Activated T-helper 17 cell treated with anti-CD3 and anti-CD28 coated beads, Interleukin-2, amount 50 U/mL, for 72 hours (primary cell): ENCODE results near the gene SAP30L. TPM values are rescaled to one million over a fixed set of nuclear protein-coding genes. Genes with fewer than 3 reads are reported as not detected.

ENCODE experiments used
- ATAC-seq: fragments of 150-1000 bp; cut with Tn5 transposase; replicated peaks from 2 replicates; pipeline ENCODE4 v1.10.0; 2021; ENCODE audit warnings: mild to moderate bottlenecking, moderate library complexity
- H3K27ac Mint-ChIP-seq: one replicate; pipeline ENCODE4 v1.8.0; 2022; ENCODE audit warnings: mixed read lengths
- H3K27me3 Mint-ChIP-seq: one replicate; pipeline ENCODE4 v1.8.0; 2022; ENCODE audit warnings: mixed read lengths
- H3K36me3 Mint-ChIP-seq: one replicate; pipeline ENCODE4 v1.8.0; 2022; ENCODE audit warnings: low read depth, mild to moderate bottlenecking, mixed read lengths
- H3K4me1 Mint-ChIP-seq: one replicate; pipeline ENCODE4 v1.8.0; 2022; ENCODE audit warnings: mixed read lengths
- H3K4me3 Mint-ChIP-seq: one replicate; pipeline ENCODE4 v1.8.0; 2022; ENCODE audit warnings: mild to moderate bottlenecking, mixed read lengths
- H3K9me3 Mint-ChIP-seq: one replicate; pipeline ENCODE4 v1.8.0; 2022; ENCODE audit warnings: mixed read lengths
- total RNA-seq, 2 donors: library from RNA; stranded (reverse); gene quantifications; one replicate each; pipeline ENCODE4 v1.2.3, GENCODE V29; 2022

SAP30L gene
- total RNA-seq, 2 donors from 2014 or later, result 16.4 to 28.9 TPM

DNA sequence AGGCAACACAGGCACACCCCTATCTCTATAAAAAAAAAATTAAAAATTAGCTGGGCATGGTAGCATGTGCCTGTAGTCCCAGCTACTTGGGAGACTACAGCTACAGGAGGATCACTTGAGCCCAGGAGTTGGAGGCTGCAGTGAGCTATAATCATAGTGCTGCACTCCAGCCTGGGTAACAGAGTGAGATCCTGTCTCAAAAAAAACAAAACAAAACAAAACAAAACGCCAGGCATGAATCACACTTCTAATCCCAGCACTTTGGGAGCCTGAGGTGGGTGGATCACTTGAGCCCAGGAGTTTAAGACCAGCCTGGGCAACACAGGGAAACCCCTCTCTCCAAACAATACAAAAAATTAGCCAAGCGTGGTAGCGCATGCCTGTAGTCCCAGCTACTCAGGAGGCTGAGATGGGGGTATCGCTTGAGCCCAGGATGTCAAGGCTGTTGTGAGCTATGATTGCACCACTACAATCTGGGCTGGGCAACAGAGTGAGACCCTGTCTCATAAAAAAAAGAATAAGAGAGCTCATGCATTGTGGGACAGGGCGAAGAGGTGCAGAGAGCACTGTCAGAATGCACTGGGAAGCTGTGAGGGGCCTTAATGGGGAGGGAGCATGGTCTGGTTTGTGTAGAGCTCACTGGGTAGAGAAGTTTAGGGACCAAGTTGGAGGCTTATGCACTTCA, 8.4 kb upstream of the SAP30L start:
- Mint-ChIP-seq H3K27me3 (no peaks in the 10 kb centered on the region), H3K9me3 (no peaks in the 10 kb centered on the region), H3K4me1 (peaks cover 6% of the 10 kb centered on the region), H3K4me3 (no peak overlapping the region), H3K36me3 (peaks cover 87% of the 10 kb centered on the region), H3K27ac (no peak overlapping the region)
- ATAC-seq, result no peak

DNA sequence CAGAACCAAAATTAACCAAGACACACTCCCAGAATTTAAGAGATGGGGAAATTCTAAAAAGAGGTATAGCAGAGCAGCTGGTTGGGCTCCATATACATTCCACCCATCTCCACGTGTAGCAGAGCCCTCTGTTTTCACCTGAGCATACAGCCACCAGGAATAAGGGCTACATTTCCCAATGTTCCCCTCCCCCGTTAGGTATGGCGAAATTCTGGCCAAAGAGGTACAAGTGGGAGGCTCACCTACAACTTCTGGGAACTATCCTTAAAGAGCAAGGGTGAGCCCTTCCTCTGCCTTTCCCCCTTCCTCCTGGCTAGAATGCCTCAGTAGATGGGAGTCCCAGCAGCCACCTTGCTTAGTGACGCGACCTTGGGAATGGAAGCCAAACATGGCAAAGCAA, 5.3 kb upstream of the SAP30L start:
- Mint-ChIP-seq H3K27ac (no peak overlapping the region), H3K27me3 (no peaks in the 10 kb centered on the region), H3K9me3 (no peaks in the 10 kb centered on the region), H3K4me1 (peaks cover 17% of the 10 kb centered on the region), H3K4me3 (no peak overlapping the region), H3K36me3 (peaks cover 78% of the 10 kb centered on the region)
- no peak for ATAC-seq

DNA sequence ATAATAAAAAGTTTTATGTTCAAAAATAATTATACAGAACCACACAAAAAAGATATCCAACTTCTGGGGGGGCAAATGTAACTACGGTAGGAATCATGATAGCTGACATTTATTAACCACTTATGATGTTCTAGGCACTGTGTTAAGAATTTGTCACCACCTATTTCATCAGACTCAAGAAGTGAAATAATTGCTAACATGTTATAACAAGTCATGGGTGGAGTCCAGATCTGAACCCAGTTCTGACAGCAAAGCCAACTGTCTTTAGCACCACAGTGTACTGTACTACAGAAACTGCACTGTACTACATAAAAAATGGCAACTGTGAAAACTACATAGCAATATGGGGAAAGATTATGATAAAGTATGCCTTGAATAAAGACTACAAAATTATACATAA, 3.0 kb upstream of the SAP30L start:
- no peaks in the 10 kb centered on the region for H3K27me3 Mint-ChIP-seq
- H3K9me3 Mint-ChIP-seq, result no peaks in the 10 kb centered on the region
- H3K27ac Mint-ChIP-seq, result no peak overlapping the region
- peaks cover 17% of the 10 kb centered on the region for H3K4me1 Mint-ChIP-seq
- ATAC-seq, result no peak
- H3K4me3 Mint-ChIP-seq, result no peak overlapping the region
- H3K36me3 Mint-ChIP-seq, result peaks cover 60% of the 10 kb centered on the region

DNA sequence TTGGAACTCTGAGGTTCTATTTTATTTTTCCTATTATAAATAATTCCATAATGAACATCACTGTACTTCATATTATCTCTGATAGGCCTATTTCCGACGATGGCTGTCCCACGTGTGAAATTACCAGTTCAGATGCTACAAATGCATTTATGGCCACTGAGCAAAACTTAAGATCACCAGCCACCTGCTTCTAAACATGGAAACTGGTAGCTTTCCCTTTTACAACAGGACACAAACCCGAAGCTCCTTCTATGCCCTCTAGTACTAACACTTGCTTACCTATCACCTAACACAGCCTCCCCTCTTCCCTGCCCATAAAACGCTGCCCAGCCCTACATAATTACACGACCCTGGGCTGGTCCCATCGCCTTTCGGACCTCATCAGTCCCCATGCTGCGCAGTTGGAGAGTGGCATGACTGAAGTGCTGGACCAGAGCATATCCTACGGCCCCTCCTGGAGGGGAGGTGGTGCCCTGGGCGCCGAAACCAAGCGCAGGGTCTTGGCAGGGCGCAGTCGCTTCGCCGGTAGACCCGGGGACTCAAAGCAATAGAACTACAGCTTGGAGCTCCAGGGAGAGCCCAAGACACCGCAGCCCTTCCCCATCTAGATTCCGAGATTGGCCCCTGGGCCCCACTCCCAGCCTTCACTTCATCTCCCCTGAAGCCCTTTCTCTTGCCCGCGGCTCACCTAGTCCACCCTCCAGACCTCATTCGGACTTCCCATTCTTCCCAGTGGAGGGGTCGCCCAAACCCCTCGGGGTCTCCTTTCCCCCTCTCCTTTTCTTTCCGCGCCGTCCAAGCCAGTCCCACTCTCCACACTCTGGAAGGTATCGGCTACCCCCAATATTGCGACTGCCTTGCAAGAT, 1.0 kb upstream of the SAP30L start:
- Mint-ChIP-seq H3K27me3 (no peaks in the 10 kb centered on the region), H3K9me3 (no peaks in the 10 kb centered on the region), H3K4me3 (peak overlapping the region; percentile 95), H3K4me1 (peaks cover 26% of the 10 kb centered on the region), H3K27ac (peak overlapping the region; percentile 92), H3K36me3 (peaks cover 45% of the 10 kb centered on the region)
- no peak for ATAC-seq

DNA sequence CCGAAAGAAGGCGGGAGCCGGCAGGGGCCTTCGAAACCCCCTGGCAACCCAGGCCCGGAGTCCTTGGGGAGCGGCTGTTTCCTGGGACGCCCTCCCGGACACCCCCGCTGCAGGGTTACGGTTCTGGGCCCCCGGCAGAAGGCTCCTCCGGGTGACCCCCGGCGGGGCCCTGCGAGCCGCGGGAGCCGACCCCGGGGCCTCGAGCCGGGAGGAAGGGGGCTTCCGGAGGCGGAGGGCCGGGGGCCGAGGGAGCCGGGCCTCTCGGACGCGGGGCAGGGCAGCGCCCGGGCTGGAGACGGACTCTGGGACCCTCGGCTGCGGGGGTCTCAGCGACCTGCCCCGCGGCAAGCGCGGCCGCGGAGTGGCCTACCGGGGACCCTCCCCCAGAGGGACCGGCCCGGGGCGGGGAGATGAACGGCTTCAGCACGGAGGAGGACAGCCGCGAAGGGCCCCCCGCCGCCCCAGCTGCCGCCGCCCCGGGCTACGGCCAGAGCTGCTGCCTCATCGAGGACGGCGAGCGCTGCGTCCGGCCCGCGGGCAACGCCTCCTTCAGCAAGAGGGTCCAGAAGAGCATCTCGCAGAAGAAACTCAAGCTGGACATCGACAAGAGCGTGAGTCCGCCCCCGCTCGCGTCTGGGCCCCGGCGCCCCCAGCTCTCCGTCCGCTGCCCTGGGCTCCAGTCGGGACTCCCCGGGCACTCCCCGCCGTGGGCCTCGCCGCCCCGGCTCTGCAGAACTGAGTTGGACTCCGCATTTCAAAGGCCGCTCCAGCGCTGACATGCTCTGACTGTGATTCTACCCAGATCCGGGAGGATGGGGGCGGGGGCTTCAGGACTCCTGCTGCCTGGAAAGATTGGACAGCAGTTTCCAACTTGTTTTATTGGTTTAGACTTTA, 645 bp downstream of the SAP30L start:
- H3K27ac Mint-ChIP-seq, result peak overlapping the region; percentile 92
- ATAC-seq, result peak; percentile 19
- peak overlapping the region; percentile 95 for H3K4me3 Mint-ChIP-seq

DNA sequence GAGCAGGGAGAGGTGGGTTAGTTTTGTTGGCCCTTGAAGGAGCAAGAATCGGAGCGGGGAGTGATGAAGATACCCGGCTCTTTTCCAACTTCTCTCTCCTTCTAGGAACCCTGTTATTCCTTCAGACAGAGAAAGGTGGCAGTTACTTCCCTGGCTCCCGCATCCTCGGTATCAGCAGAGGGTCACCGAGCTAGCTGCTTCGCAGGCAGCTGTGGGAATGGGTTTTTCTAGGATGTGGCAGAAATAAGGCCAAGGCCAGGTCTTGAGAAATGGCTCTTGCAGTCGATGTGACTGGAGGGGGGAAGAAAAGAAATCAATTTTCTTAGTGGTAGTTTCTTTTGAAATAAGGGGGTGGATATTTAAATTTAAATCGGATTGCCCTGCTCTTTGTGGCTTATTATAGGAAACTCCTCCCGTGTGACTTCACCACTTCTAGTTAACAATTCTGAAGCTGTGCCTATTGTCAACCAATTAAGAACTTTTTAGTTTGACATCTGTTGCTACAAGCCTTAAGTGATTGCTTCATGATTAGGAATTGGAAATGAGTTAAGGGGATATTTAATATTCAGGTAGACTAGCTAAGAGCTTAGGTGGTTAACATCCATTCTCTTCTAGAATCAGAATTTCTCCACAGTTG, 1.4 kb downstream of the SAP30L start:
- peaks cover 42% of the 10 kb centered on the region for H3K36me3 Mint-ChIP-seq
- H3K4me1 Mint-ChIP-seq, result peaks cover 31% of the 10 kb centered on the region
- peak overlapping the region; percentile 74 for H3K27ac Mint-ChIP-seq
- ATAC-seq, result no peak
- no peaks in the 10 kb centered on the region for H3K27me3 Mint-ChIP-seq
- H3K4me3 Mint-ChIP-seq, result peak overlapping the region; percentile 88
- no peaks in the 10 kb centered on the region for H3K9me3 Mint-ChIP-seq

More for the DNA sequence above, 645 bp downstream of the SAP30L start:
- peaks cover 35% of the 10 kb centered on the region for H3K4me1 Mint-ChIP-seq
- H3K27me3 Mint-ChIP-seq, result no peaks in the 10 kb centered on the region
- peaks cover 42% of the 10 kb centered on the region for H3K36me3 Mint-ChIP-seq
- H3K9me3 Mint-ChIP-seq, result no peaks in the 10 kb centered on the region

DNA sequence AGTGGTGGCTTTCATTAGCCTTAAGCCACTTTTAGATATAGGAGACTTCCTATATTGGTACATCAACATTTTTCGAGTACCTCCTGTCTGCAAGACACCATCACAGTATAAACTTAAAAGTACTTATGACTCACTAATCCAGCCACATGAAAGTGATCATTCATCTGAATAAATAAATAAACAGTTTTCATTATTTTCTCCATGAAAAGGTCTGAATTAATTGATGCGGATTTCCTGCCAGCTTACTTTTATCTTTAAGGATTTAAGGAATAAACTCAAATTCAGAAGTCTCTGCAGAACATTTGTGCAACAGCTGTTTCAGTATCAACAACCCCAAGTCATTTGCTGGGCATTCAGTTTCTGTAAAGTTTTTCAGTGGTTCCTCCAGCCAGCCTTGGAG, 4.0 kb downstream of the SAP30L start:
- Mint-ChIP-seq H3K4me3 (peak overlapping the region; percentile 88), H3K4me1 (peaks cover 25% of the 10 kb centered on the region), H3K27ac (no peak overlapping the region), H3K27me3 (no peaks in the 10 kb centered on the region), H3K9me3 (no peaks in the 10 kb centered on the region), H3K36me3 (peaks cover 58% of the 10 kb centered on the region)
- ATAC-seq, result no peak

DNA sequence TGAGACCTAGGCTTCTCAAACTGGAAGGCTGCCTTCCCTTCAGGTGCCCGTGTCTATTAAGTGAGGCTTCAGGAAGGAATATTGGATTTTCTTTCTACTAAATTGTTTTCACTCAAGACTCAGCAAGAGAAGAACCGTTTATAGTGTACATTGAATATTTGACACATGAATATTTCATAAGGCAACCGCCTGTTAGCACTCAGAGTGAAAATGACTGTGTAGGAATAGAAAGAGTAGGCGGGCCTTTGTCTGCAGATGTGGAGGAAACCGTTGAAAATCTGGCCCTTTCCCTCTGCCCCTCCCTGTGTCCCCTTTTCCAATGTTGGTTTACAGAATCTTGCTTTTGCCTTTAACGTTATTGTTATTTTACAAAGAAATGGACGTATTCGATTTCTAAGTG, 6.2 kb downstream of the SAP30L start:
- ATAC-seq, result no peak
- Mint-ChIP-seq H3K27me3 (no peaks in the 10 kb centered on the region), H3K4me3 (no peak overlapping the region), H3K4me1 (peaks cover 24% of the 10 kb centered on the region), H3K9me3 (no peaks in the 10 kb centered on the region), H3K27ac (no peak overlapping the region), H3K36me3 (peaks cover 74% of the 10 kb centered on the region)

DNA sequence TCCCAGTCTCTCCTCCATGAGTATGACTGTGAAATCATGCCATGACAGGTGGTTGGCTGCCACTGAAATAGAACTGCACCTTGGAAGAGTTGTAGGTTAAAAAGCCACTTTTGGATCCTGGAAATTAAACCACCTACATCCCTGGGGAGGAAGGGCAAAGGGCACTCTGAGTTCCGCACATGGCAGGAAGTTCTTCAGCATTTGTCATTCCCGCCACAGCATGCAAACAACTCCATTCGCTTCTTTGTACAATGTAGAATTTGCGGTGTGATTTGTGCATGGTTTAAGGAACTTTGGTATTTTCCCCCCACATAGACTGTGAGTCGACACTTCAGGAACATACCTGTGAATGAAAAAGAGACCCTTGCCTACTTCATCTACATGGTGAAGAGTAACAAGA, 9.8 kb downstream of the SAP30L start:
- Mint-ChIP-seq H3K36me3 (peaks cover 83% of the 10 kb centered on the region), H3K9me3 (no peaks in the 10 kb centered on the region), H3K4me1 (peaks cover 8% of the 10 kb centered on the region), H3K27me3 (no peaks in the 10 kb centered on the region), H3K4me3 (no peak overlapping the region), H3K27ac (no peak overlapping the region)
- no peak for ATAC-seq

DNA sequence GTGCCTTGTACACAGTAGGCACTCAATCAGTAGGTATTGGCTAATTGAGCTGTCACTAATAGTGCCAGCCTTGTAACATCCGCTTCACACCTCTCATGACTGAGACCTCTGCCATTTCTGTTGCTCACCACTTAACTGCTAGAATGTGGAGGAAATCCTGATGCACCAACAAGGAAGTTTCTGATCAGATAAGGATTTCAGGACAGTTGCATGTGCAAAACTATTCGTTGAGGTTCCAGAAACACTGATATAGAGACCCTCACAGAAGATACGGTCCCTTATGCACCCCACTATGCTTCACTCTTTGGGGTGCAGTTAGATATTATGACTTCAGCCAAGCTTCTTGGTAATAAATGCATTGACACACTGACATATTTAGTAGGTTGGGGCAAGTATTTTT, 10.7 kb downstream of the SAP30L start:
- H3K4me3 Mint-ChIP-seq, result no peak overlapping the region
- peaks cover 79% of the 10 kb centered on the region for H3K36me3 Mint-ChIP-seq
- H3K27ac Mint-ChIP-seq, result no peak overlapping the region
- H3K4me1 Mint-ChIP-seq, result peaks cover 6% of the 10 kb centered on the region
- H3K9me3 Mint-ChIP-seq, result no peaks in the 10 kb centered on the region
- ATAC-seq, result no peak
- no peaks in the 10 kb centered on the region for H3K27me3 Mint-ChIP-seq

DNA sequence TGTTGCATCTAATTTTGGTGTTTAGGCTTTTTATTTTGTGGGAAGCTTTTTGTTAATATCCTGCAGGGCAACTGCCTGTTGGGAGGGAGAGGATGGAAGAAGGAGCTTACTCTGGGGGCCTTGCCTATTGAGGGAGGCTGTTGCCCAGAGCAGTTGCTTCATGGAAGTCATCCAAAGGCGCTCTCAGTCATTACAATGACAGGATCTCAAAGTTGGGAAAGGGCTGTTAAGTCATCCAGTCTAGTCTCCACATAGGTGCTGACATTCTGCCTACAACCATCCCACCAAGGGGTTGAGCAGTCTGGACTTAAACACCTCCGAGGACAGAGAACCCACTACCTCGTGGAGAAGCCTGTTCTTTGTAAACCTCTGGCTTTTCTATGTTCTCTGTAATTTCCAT, 13.2 kb downstream of the SAP30L start:
- Mint-ChIP-seq H3K27me3 (no peaks in the 10 kb centered on the region), H3K4me3 (no peak overlapping the region), H3K4me1 (no peaks in the 10 kb centered on the region), H3K36me3 (peaks cover 54% of the 10 kb centered on the region), H3K27ac (no peak overlapping the region), H3K9me3 (no peaks in the 10 kb centered on the region)
- ATAC-seq, result no peak

DNA sequence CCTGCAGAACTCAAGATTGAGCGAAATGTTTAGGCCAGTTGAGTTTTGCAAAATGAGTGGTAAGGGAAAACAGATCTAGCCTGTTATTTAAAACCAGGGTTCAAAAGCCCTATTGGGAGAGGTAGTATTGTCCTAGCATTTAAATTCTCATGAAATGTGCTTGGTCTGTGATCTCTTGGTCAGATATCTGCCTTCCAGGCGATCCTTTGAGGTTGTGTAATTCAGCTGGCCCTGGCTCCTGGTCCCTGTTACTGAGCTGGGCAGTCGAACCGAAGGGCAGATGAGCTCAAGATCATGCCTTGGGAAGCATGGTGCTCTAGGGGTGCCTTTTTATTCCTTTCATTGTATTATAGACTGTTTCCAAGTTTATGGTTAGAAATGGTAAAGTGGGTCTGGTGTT, 14.4 kb downstream of the SAP30L start:
- Mint-ChIP-seq H3K9me3 (no peaks in the 10 kb centered on the region), H3K4me3 (no peak overlapping the region), H3K27ac (no peak overlapping the region), H3K27me3 (no peaks in the 10 kb centered on the region), H3K4me1 (no peaks in the 10 kb centered on the region), H3K36me3 (peaks cover 42% of the 10 kb centered on the region)
- no peak for ATAC-seq

DNA sequence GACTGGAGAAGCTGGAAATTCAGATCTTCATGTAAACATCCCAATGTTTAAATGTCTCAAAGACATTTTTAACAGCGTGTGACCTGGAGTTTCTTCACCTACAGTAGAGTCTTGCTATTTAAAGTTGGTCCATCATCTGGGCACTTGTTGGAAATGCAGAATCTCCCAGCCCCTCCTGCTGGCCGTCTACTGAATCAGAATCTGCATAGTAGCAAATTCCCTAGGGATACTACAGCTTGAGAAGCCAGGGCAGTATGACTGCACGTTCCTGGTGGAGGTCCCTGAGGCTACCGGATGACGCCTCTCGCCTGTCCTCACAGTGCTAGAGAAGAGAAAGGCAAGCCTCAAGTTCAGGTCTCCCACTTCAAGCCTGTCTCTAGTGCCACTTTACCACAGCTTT, 15.7 kb downstream of the SAP30L start:
- no peak for ATAC-seq
- no peaks in the 10 kb centered on the region for H3K9me3 Mint-ChIP-seq
- peaks cover 29% of the 10 kb centered on the region for H3K36me3 Mint-ChIP-seq
- H3K4me3 Mint-ChIP-seq, result no peak overlapping the region
- H3K4me1 Mint-ChIP-seq, result no peaks in the 10 kb centered on the region
- no peak overlapping the region for H3K27ac Mint-ChIP-seq
- no peaks in the 10 kb centered on the region for H3K27me3 Mint-ChIP-seq

DNA sequence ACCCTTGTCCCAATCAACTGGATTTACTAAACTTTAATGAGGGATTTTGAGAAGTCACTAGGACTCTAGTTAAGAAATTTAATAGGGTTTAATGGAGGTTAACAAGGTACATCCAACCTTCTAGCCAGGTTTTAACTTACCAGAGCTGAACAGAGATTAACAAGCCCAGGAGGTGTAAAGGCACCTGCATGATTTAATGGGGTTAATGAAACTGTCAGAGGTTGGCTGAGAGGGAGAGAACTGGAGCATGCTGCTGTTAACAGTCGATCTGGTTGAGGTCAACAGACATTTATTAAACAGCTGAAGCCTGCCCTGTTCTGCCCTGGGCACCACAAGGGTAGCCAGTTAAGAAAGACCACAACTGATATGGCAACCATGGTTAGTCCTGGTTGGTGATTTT, 18.6 kb downstream of the SAP30L start:
- ATAC-seq, result no peak
- Mint-ChIP-seq H3K4me3 (no peak overlapping the region), H3K4me1 (no peaks in the 10 kb centered on the region), H3K27ac (no peak overlapping the region), H3K9me3 (no peaks in the 10 kb centered on the region), H3K27me3 (peaks cover 4% of the 10 kb centered on the region), H3K36me3 (peaks cover 5% of the 10 kb centered on the region)
